WI38 (cell line): ENCODE results near the gene OR11H7.
"Not testable (repeated sequence)": the region's sequence is repeated elsewhere in the genome, so short reads cannot be mapped to it uniquely, and the experiment has no call there.

Experiments
- H3K4me3 ChIP-seq: 2 replicates; pipeline ENCODE4 v1.5.1; 2011; ENCODE audit warnings: low read depth, mild to moderate bottlenecking, control low read depth, low read length
- TF ChIP-seq, protein P1 (sequence below): IDR thresholded peaks from 2 replicates; pipeline ENCODE4 v1.5.1; 2012; ENCODE audit warnings: low read depth, mild to moderate bottlenecking, control low read depth, low read length

The OR11H7 gene

DNA sequence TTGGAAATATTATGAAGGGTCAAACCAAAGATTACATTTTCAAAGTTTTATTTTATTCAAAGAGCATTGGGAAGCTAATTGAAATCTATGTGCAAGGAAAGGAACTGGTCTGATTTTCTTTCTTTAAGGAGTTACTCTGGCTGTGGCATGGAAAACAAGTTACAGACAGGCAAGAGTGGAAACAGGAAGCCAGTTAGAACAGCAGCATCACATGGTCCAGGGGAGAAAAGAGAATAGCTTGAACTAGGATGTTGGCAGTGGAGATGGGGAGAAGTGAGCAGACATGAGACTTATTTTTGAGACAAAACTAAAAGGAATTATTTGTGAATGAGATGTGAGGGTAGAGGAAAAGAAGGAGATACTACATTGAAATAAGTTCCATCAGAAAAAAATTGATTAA lies 34.7 kb upstream of the OR11H7 start:
- TF ChIP-seq, protein P1, sequence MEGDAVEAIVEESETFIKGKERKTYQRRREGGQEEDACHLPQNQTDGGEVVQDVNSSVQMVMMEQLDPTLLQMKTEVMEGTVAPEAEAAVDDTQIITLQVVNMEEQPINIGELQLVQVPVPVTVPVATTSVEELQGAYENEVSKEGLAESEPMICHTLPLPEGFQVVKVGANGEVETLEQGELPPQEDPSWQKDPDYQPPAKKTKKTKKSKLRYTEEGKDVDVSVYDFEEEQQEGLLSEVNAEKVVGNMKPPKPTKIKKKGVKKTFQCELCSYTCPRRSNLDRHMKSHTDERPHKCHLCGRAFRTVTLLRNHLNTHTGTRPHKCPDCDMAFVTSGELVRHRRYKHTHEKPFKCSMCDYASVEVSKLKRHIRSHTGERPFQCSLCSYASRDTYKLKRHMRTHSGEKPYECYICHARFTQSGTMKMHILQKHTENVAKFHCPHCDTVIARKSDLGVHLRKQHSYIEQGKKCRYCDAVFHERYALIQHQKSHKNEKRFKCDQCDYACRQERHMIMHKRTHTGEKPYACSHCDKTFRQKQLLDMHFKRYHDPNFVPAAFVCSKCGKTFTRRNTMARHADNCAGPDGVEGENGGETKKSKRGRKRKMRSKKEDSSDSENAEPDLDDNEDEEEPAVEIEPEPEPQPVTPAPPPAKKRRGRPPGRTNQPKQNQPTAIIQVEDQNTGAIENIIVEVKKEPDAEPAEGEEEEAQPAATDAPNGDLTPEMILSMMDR = no peak
- no peak overlapping the region for H3K4me3 ChIP-seq

DNA sequence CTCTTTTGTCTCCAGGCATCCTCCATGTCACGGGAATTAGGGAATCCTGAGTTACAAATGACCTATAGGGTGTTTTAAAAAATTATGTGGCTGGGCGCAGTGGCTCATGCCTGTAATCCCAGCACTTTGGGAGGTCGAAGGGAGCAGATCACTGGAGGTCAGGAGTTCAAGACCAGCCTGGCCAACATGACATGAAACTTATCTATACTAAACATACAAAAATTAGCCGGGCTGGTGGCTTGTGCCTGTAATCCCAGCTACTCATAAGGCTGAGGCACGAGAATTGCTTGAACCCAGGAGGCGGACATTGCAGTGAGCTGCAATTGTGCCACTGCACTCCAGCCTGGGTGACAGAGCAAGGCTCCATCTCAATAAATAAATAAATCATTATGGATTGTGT lies 33.6 kb upstream of the OR11H7 start:
- not testable (repeated sequence) for H3K4me3 ChIP-seq

DNA sequence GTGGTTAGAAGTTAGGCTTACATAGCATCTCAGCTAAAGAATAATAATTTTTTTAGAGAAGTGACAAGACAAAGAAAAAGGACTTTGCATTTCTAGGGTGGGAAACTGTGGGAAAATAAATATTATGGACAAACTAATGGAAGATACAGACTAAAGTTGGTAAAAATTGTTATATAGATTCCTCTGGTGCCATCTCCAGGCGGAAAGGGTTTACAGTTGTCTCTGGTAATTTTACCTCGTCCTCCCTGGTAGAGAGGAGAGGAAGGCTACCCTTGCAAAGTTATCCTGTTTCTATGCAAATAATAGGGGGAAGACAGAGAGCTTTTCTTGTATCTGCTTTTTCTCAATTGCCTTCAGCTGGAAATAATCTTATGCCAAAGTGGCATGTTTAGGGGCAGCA lies 32.9 kb upstream of the OR11H7 start:
- TF ChIP-seq, protein P1 = no peak
- no peak overlapping the region for H3K4me3 ChIP-seq

- TF ChIP-seq, protein P1 = no peak
- H3K4me3 ChIP-seq = no peak overlapping the region
These were observed 31.3 kb upstream of the OR11H7 start for GRCh38 chr14:20197459-20197858.

DNA sequence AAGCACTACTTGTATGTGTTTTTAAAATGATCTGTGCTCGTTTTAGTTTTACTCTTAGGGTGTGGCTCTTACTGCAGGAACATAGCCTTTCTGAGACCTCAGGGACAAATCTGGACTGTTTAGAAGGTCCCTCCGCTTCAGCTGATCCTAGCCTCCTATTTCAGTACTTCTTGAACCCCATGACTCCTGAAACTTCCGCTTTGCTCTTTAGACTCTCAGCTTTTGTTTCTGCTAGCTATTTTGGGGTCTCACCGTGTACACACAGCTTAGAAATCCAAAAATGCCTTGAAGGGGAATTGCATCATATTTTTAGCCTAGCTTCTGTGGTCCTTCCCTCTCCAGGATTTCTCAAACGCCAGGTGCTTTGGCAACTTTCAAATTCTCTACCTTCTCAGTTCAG lies 29.8 kb upstream of the OR11H7 start:
- no peak overlapping the region for H3K4me3 ChIP-seq

DNA sequence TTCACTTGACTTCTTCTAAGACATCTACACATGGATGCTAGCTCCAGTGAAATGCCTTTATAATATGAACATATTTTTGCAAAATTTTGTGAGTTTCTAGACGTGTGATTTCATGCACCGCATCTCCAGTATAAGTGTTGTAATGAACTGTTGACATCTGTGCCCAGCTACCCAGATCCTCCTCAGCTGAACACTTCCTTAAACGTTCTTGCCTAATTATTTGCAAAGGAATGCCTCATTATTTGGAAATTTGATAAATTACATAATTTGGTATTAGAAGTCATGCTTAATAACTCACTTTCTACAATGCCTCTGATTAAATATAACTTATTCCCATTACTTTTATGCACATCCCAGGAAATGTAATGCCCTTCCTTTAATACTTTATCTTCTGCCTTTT lies 24.1 kb upstream of the OR11H7 start:
- H3K4me3 ChIP-seq = no peak overlapping the region
- TF ChIP-seq, protein P1 = no peak

More for the DNA sequence above, 29.8 kb upstream of the OR11H7 start:
- TF ChIP-seq, protein P1 = no peak

DNA sequence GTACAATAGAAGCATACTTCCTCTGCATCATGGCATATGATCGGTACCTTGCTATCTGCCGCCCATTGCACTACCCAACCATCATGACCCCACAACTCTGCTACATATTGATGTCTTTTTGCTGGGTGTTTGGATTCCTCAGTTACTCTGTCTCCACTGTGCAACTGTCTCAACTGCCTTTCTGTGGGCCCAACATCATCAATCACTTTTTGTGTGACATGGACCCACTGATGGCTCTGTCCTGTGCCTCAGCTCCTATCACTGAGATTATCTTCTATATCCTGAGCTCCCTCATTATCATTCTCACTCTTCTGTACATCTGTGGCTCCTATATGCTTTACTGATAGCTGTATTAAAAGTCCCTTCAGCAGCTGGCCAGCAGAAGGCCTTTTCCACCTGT lies 19.2 kb upstream of the OR11H7 start:
- TF ChIP-seq, protein P1 = no peak
- H3K4me3 ChIP-seq = no peak overlapping the region

DNA sequence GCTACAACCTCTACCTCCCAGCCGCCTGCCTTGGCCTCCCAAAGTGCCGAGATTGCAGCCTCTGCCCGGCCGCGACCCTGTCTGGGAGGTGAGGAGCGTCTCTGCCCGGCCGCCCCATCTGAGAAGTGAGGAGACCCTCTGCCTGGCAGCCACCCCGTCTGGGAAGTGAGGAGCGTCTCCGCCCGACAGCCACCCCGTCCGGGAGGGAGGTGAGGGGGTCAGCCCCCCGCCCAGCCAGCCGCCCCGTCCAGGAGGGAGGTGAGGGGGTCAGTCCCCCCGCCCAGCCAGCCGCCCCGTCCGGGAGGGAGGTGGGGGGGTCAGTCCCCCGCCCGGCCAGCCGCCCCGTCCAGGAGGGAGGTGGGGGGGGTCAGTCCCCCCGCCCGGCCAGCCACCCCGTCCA lies 16.4 kb upstream of the OR11H7 start:
- H3K4me3 ChIP-seq = not testable (repeated sequence)
